Fibroblast of skin of scalp (primary cell): ENCODE measurements around the gene CFAP300.

Experiments used
- DNase-seq: peaks from one replicate; pipeline ENCODE4 v3.0.0-alpha.2; 2013

Gene CFAP300

GRCh38 chr11:102073253-102073652, 26.0 kb downstream of the CFAP300 start:
- DNase-seq: no peak

GRCh38 chr11:102079625-102080024, 32.4 kb downstream of the CFAP300 start:
- DNase-seq: no peak

DNA sequence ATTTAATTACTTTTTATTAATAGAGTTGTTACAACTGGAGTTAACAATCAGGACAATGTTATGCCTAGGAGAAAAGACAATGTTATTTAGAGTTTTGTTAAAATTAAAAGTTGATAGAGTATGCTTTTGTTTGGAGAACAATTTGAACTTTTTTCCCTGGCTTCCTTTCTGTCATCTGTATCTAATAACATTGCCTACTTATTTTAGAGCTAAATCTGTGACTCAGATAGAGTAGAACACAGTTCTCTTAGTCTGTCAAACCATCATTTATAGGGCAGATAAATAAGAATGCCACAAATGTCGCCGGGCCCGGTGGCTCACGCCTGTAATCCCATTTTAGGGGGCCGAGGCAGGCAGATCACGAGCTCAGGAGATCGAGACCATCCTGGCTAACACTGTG, 34.1 kb downstream of the CFAP300 start:
- DNase-seq: no peak

DNA sequence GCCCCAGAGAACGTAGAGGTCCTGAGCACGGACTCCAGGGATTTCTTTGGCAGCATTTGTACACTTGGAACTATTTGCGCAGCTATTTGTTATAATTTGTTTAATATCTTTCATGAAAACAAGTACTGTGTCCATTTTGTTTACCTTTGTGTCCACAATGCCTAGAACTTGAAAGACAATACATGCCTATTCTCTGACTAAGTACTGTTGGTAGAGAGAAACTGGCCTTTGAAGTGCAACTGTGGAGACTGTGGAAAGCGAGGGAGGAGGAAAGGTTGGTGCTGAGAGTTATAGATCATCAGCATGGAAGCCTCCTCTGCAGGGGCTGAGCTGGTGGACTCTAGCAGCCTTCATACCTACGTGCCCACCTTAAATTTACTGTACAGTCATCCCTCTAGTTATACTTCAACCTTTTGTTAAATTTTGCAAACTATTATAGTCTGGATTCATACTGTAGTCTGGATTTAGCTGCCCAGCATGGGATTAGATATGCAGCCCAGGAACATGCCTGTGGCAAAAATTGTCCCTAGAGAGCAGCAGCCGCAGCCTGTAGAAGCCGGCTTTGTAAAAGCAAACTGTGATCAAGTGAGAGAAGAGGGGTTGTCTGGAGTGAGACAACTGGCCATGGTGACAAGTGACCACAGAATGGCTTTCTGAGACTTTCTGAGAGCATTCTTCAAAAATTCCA, 38.8 kb downstream of the CFAP300 start:
- peak; percentile 52 for DNase-seq

DNA sequence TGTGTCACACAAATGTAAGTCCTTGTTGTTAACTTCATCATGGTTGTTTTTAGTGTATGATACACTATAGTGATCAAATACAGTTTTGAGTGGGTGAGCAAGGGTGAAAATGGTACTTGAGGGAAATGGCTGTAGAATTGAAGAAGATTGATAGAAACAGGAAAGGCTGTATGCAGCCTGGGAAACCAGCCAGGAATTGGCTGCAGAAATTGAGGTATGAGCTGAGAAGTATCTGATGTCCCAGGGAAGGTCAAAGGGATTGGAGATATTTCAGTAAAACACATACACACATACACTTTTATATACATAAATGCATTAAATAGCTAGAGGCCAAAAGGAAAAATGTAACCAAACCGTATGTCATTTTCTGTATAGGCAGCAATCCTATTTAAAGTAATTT, 49.9 kb downstream of the CFAP300 start:
- no peak for DNase-seq

DNA sequence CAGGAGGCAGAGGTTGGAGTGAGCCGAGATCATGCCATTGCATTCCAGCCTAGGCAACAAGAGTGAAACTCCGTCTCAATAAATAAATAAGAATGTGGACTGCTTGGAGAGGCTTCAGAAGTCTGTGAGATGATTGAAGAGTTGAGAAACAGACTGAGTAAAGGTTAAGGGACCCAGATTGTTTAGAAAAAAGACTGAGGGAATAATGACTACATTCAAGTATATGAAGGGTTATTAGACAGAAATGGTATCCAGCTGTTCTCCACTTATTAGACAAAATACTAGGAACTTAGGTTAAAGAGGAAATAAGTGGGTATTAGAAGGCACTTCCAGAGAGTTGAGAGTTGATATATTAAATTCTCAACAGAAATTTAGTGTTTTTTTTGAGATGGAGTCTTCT, 52.5 kb downstream of the CFAP300 start:
- DNase-seq: no peak

DNA sequence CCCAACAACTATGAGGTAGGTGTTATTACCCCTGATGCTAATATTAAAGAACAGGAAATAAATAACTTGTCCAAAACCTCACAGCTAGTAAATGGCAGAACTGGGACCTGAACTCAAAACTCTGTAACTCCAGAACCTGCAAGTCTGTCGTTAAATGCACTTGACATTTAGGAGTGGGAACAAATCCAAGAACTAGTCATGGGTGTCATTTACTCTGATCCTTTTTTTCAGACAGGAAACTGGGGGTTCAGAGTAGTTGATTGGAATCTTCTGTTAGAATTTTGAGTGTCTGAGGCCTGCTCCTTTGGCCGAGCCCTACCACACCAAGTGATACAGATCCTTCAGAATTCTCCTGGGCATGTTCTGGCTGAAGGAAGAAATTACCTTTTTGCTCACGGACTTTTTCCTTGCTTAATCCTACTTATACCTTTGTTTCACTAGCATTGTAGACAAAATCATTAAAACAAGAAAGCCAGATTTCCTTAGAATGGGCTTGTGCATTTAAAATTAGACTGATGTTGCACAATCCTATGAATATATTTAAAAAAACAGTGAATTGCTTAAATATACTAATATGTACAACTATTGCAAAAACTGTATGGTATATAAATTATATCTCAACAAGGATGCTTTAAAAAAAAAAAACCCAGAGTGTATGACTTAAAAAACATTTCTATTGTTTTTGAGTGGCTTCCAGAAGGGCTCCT, 61.6 kb downstream of the CFAP300 start:
- no peak for DNase-seq

DNA sequence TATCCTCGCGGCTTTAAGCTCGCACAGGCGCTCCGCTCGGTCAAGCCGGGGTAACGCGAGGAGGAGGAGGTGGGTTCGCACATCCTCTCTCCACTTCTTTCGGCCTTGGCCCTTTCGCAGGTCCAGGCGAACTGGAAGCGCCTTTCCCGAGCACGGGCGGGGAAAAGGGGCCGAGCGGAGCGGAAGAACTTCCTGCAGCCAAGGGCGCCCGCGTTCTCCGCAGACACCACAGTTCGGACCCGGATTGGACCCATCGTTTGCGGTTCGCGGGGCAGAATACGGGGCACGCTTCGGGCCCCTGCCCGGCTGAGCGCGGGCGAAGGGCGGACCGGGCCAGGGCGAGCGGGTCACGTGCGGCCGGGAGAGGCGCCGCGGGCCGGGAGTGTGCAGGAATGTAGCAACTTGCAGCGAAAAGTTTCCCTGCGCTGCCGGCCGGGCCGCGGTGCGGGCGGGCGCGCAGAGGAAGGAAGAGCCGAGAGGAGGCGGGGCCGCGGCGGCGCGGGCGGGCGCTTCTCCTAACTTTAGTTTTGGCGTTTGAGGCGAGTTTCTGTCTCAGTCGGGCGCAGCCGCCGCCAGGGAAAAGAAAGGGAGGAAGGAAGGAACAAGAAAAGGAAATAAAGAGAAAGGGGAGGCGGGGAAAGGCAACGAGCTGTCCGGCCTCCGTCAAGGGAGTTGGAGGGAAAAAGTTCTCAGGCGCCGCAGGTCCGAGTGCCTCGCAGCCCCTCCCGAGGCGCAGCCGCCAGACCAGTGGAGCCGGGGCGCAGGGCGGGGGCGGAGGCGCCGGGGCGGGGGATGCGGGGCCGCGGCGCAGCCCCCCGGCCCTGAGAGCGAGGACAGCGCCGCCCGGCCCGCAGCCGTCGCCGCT, 62.9 kb downstream of the CFAP300 start, which contains the start of gene YAP1:
TSS of gene YAP1 (plus strand) at position 552 of the 865 bp plus-strand sequence. CDS start 402 bp downstream, outside the sequence.
- peak; percentile 97 for DNase-seq

GRCh38 chr11:102110761-102111010, 63.4 kb downstream of the CFAP300 start:
- no peak for DNase-seq

- DNase-seq: peak; percentile 91
Observed at GRCh38 chr11:102111011-102111786, 64.0 kb downstream of the CFAP300 start.

- peak; percentile 80 for DNase-seq
Observed at GRCh38 chr11:102111787-102112508, 64.7 kb downstream of the CFAP300 start.

DNA sequence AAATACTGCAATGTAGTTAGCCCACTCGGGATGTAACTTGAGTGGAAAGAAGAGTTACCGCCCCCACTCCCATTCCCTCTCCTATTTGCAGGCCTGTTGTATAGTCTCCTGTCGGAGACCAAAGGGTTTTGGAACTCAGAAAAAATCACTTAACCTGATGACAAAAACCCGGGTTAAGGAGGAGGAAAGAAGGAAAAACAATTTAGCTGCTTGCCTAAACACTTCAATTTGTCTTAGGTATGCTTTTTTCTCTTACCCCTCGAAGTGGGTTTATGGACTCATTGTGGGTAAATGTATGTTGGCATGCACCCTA, 65.2 kb downstream of the CFAP300 start:
- peak; percentile 26 for DNase-seq

DNA sequence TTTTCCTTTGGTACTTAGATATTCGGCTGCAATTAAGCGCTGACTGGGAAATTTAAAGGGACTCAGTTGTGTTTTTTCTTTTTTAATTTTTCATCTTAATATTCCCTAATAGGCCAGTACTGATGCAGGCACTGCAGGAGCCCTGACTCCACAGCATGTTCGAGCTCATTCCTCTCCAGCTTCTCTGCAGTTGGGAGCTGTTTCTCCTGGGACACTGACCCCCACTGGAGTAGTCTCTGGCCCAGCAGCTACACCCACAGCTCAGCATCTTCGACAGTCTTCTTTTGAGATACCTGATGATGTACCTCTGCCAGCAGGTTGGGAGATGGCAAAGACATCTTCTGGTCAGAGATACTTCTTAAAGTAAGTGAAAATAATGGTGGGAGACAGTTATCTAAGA, 66.8 kb downstream of the CFAP300 start:
- DNase-seq: peak; percentile 13

DNA sequence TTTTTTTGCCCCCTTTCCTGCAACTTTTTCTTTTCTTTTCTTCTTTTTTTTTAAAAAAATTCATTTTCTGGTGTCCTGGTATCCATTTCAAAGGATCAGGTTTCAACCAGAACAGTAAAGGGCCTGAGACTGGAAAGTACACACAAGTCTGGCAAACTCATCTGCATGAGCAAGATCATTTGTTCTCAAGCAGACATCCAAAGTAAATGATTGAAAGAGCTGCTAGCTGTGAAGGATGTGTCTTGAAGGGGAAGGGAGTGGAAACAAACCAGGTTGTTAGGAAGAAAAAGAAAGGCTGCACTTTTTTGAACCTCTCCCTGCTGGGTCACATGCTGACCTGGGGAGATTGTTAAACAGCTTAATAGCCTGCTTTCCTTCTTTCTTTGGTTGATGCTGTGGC, 68.3 kb downstream of the CFAP300 start:
- peak; percentile 46 for DNase-seq

- no peak for DNase-seq
Observed at GRCh38 chr11:102116453-102117205, 69.4 kb downstream of the CFAP300 start.

- no peak for DNase-seq
Observed at GRCh38 chr11:102117472-102118113, 70.4 kb downstream of the CFAP300 start.

DNA sequence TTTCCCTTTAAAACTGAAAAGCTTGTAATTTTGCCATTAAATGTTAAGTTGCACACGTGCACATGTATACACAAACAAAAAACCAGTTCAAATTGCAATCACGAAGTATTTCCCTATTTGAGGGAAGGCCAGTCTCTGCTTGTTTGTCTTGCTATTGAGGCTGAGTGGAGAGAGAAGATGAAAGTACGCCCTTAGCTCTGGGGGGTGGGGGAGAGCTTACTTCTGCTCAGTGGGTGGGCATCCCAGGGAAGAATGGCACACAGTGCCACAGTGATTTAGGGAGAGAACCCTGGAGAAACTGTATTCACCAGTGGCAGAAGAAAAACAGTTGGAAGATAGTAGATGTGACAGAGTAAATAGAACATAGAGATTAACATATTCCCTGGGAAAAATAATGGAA, 71.7 kb downstream of the CFAP300 start:
- no peak for DNase-seq

DNA sequence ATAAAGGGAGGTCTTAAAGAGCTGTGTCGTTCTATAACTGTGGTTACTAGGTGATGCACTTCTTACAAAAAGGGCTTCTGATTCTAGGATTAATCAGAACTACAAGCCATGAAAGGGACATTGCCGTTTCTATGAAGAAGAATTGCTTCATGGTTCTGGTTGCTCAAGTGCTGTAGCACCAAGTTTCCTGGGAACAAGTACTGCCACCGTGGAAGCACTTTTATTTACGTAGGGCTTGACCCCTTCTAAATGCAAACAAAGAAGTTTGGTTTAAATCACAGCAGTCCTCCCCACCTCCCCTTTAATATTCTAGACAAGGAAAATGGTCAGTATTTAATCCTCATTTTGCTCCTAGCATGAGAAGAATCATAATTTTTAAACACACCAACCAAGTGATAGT, 72.8 kb downstream of the CFAP300 start:
- DNase-seq: no peak

DNA sequence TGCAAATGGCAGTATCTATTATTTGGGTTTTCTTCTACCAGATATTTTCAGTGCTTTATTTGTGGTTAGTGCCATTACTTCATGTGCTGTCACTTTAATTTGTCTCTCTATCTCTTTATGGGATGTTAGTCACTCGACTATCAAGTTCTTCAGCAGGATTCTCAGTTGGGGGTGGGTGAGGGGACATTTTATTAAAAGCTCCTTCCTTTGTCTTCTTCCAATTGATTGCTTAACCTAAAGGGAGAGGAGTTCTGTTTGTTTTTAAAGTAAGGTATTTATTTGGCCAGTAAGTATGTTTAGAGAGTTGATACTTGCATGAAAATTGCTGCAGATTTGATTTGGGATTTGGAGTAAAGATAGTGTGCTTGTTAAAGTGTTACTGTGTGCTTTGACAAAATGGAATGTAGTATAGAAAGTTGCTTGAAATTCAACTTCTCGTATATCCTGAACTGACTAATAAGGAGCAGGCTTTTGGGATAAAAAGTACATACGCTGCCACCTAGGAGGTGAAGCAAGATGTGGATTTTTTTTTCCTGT, 73.3 kb downstream of the CFAP300 start:
- peak; percentile 57 for DNase-seq

GRCh38 chr11:102121329-102121728, 74.1 kb downstream of the CFAP300 start:
- DNase-seq: peak; percentile 38
